NCI-H1694 treated with DMSO at 0.1 percent for 48 hours (cell line): Measurements from ENCODE around the gene SPRR2G.
"Not testable (repeated sequence)": the region's sequence is repeated elsewhere in the genome, so short reads cannot be mapped to it uniquely, and the experiment has no call there.

Source experiments
- DNase-seq: peaks from one replicate; lab custom pipeline; 2025; lab: John Stamatoyannopoulos, UW

SPRR2G gene

GRCh38 chr1:153113416-153113815 lies 37.3 kb downstream of the SPRR2G start, which contains the start of gene SPRR2F:
SPRR2F (minus strand) TSS chr1:153113516; CDS start chr1:153112733, 783 bp downstream.
- DNase-seq = no peak

- not testable (repeated sequence) for DNase-seq
These were observed 38.2 kb downstream of the SPRR2G start for GRCh38 chr1:153112454-153112853.

GRCh38 chr1:153100245-153100644 lies 50.4 kb downstream of the SPRR2G start:
- no peak for DNase-seq
